ENCODE results near the gene PIGL. TPM values are rescaled to one million over a fixed set of nuclear protein-coding genes. Genes with fewer than 3 reads are reported as not detected.
A peak's percentile ranks its signal among the peaks of the same experiment; 100 is the strongest.

PIGL gene
- total RNA-seq, 4 donors from 2014 or later = 18.2 to 74.0 (median 40.3) TPM

GRCh38 chr17:16351831-16352230 is 134.8 kb downstream of the PIGL start:
- H3K27me3 ChIP-seq = no peaks in the 10 kb centered on the region
- no peaks in the 10 kb centered on the region for H3K9me3 ChIP-seq
- intact Hi-C loops (cut with DNase I; ENCODE audit: low total_unique reads) = no loop called here
- no peak for TF ChIP-seq POLR2A (IDR thresholded peaks at IDR 0.05)
- TF ChIP-seq CTCF (IDR thresholded peaks at IDR 0.05) = no peak
- H3K36me3 ChIP-seq = no peaks in the 10 kb centered on the region
- H3K4me3 ChIP-seq = peak overlapping the region; percentile 42 to 79
- no peak for DNase-seq
- no peaks in the 10 kb centered on the region for H3K4me1 ChIP-seq
- H3K27ac ChIP-seq = peak overlapping the region; percentile 58 to 86

GRCh38 chr17:16352303-16352666 is 135.3 kb downstream of the PIGL start:
- Histone ChIP-seq H3K4me3 (peak overlapping the region; percentile 42 to 79), H3K27me3 (no peaks in the 10 kb centered on the region), H3K9me3 (no peaks in the 10 kb centered on the region), H3K4me1 (no peaks in the 10 kb centered on the region), H3K36me3 (no peaks in the 10 kb centered on the region), H3K27ac (peak overlapping the region; percentile 58 to 86)
- intact Hi-C loops (cut with DNase I; ENCODE audit: low total_unique reads) = no loop called here
- TF ChIP-seq POLR2A (IDR thresholded peaks at IDR 0.05) (no peak), CTCF (IDR thresholded peaks at IDR 0.05) (no peak)
- DNase-seq = peak in 1 of 2 donors; percentile 31

GRCh38 chr17:16352667-16353316 is 135.8 kb downstream of the PIGL start:
- DNase-seq = peak; percentile 48
- no peaks in the 10 kb centered on the region for H3K36me3 ChIP-seq
- TF ChIP-seq CTCF (IDR thresholded peaks at IDR 0.05) (no peak), POLR2A (IDR thresholded peaks at IDR 0.05) (no peak)
- intact Hi-C loops (cut with DNase I; ENCODE audit: low total_unique reads) = no loop called here
- no peaks in the 10 kb centered on the region for H3K27me3 ChIP-seq
- H3K4me1 ChIP-seq = no peaks in the 10 kb centered on the region
- peak overlapping the region; percentile 58 to 86 for H3K27ac ChIP-seq
- no peaks in the 10 kb centered on the region for H3K9me3 ChIP-seq
- H3K4me3 ChIP-seq = peak overlapping the region; percentile 42 to 79

GRCh38 chr17:16353317-16354174 is 136.5 kb downstream of the PIGL start, which contains the start of gene CENPV:
Gene CENPV, minus strand, starts transcription at chr17:16353469. Its CDS starts 33 bp downstream, at chr17:16353436.
- no peaks in the 10 kb centered on the region for H3K4me1 ChIP-seq
- H3K36me3 ChIP-seq = no peaks in the 10 kb centered on the region
- H3K27ac ChIP-seq = peak within 1 kb of the TSS; percentile 58 to 86
- DNase-seq = peak in 1 of 2 donors; percentile 31
- H3K9me3 ChIP-seq = no peaks in the 10 kb centered on the region
- intact Hi-C loops (cut with DNase I; ENCODE audit: low total_unique reads) = no loop called here
- H3K4me3 ChIP-seq = peak within 1 kb of the TSS; percentile 42 to 79
- no peaks in the 10 kb centered on the region for H3K27me3 ChIP-seq
- TF ChIP-seq CTCF (IDR thresholded peaks at IDR 0.05) (peak in 3 of 4 experiments; percentile 37 to 63 (median 51)), POLR2A (IDR thresholded peaks at IDR 0.05) (peak in 1 of 2 donors; percentile 18)

- TF ChIP-seq POLR2A (IDR thresholded peaks at IDR 0.05) (no peak), CTCF (IDR thresholded peaks at IDR 0.05) (no peak)
- Histone ChIP-seq H3K27ac (no peak overlapping the region), H3K4me1 (no peaks in the 10 kb centered on the region), H3K4me3 (no peak overlapping the region), H3K9me3 (no peaks in the 10 kb centered on the region), H3K36me3 (no peaks in the 10 kb centered on the region), H3K27me3 (no peaks in the 10 kb centered on the region)
- intact Hi-C loops (cut with DNase I; ENCODE audit: low total_unique reads) = no loop called here
- DNase-seq = no peak
Measured at GRCh38 chr17:16354585-16354984, 137.6 kb downstream of the PIGL start.

Measured in uterus (tissue), 4 donors.